ENCODE measurements around the gene NEDD9.

Gene NEDD9

DNA sequence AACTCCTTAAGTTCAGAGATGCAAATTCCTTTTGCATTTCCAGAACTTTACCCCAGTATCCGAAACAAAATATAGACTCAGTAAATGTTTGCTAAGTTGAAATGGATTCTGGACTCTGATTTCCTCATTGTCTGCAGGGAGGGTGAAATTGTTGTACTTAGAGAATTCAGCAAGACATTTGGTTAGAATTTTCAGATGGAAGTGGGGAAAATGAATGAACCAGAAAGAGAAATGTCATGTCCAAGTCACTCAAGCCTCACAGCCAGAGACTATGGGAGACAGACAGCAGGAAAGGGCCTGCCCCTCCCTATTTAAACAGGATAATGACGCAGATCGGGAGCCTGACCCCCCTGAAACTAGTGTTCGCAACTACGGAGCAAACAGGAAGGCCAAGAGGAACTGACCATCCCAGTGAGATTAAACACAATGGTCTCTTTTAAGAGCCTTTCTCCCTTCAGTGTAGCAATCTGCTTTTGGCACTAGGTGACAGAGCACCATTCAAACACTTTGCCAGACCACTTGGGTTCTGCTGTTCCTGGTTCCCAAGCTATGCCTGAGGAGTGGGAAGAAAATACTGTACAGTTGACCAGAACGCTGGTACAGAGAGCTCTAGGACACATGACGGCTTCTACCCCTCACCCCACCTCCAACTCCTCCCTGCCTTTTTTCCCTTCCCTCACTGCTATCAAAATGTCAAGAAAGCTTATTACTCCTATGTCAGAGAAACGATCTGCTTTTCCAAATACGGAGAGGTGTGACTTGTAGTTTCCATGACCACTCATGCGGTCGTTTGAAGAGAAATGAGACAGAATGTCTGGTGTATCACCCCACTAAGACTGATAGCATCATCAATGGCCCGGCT is 13.7 kb downstream of the NEDD9 start:
- in situ Hi-C loops (cut with MboI; ENCODE audit: low sequenced_read_pairs), result no loop called here

DNA sequence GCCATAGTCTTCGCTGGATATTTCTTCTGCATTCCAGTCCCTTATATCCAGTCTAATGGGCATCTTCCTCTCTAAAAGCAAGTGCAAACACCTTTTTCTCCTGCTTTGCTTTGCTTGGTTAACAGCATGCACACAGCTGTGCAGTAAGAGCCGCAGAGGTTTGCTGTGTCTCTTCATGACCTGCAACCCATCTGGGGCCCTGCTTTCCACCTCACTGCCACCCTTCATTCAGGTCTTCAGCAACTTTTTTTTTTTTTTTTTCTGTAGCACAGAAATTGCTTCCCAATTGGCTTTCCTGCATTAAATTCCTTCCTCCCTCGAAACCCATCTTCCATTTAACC is 14.4 kb downstream of the NEDD9 start:
- in situ Hi-C loops (cut with MboI; ENCODE audit: low sequenced_read_pairs), result no loop called here

DNA sequence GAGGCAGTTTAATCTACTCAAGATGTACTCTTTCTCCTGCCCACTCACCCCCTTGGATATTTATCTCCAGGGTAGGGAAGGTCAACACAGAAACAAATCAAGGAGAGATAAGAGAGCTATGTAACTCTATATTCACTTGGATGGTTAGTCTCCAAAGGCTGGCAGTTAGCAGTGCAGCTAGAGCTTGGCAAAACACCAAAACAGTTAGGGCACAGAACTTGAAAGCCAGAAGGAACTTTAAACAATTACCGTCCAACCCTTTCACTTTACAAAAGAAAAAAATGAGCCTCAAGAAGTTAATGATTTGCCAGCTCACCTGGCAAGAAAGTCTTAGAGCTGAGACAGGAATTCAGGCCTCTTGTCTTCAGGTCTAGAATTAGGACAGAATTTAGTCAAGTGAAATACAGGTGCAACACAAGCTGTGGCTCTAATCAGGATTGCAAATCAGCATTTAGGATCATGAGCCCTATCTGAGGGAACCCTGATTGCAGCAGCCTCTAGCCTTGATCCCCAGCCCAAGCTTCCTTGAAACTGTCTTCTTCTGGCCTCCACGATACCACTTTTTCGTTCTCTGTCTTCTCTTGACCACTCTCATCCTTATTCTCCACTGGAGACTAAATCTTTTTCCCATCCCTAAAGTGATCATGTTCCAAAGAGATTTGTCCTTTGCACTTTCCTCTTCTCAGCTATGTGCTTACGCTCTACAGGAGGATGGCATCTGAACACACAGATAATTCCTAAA is 14.9 kb downstream of the NEDD9 start:
- in situ Hi-C loops (cut with MboI; ENCODE audit: low sequenced_read_pairs), result no loop called here

DNA sequence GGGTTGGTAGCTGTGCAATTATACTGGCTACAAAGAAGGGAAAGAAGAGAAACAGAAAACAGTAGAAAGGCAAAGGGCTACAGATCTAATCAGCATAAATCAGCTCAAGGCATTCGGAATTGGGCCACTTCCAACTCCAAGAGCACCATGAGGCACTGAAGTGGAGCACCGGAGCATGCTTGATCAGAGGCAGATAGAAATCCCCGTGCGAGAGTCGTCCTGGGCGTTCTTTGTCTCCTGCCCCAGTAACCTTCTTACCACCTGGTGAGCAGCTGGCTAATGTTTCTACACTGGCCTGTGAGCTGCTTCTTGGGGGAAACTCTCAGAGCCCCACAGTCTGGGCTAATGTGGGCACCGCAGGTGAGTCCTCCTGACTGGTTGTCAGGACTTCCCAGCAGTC is 16.7 kb downstream of the NEDD9 start:
- in situ Hi-C loops (cut with MboI; ENCODE audit: low sequenced_read_pairs), result no loop called here

DNA sequence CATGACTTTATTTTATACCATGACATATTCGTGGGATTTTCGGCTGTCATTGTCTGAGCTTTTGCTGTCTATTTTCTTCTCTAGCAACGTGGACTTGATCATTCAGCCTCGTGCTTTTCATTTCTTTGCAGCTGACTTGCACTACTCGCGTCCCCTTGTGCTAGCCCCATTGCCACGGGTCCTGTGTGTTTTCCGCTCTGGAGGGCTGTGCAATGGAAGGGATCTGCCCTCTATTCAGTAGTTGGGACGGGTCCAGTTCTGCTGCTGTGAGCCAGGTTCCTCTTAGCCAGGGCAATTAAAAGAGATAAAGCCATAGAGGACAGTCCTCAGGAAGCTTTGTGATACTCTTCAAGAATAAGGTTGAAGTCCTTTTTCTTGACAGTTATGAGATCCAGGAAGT is 17.6 kb downstream of the NEDD9 start:
- in situ Hi-C loops (cut with MboI; ENCODE audit: low sequenced_read_pairs), result no loop called here

DNA sequence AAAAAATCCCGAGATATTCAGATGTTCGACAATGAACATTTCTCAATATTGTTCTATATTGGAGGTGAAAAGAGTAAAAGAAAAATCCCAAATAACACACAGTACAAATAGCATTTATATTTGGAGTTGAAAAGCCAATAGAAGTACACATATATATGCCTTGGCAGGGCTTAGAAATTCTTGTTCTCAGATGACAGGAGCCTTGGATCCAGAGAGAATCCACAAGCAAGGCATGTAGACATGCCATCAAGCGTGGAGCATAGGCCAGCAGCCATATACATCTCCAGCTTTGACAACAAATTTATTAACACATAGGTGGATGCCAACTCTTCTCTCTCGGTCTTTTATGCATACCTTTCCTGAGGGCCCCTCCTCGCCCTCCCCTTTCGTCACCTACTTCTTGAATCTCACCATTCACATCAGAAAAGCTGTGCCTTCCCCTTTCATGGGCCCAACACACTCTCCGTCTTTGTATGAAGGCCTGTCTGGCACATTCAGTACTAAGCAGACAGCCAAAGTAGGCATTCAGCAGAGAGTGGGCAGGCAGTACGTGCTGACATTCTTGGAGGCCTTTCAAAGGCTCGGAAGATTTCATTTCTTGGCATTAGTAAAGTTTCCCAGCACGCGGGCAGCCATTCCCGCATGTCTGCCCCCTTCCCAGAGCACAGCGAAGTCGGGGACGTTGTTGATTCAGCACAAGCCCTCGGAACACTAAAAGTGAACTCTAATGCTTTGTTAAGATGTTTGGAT is 18.2 kb downstream of the NEDD9 start:
- in situ Hi-C loops (cut with MboI; ENCODE audit: low sequenced_read_pairs), result no loop called here

DNA sequence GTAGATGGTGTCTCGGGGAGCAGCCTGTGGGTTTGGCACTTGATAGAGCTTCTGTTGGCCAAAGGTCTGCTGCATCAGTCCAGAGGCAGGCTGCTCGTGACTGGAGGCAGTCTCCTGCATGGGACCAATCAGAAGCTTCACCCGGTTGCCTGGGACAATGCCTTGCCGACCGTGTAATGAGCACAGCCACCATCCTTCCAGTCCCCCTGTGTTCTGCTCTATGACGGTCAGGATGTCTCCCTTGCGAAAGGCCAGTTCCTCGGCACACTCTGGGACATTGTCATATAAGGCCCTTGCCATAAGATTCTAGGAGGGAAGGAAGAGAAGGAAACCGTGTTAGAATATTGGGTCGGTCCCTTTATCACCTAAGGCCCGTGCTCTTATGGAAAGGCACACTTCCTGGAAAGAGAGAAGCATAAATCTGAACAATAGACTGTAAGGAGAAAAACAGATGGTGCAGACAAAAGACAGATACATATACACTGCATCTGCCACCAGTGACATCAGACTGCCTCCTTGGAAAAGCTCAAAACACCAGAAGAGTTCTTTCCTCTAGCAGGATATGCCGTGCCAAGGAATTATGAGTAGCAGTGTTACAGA is 18.9 kb downstream of the NEDD9 start:
- in situ Hi-C loops (cut with MboI; ENCODE audit: low sequenced_read_pairs), result no loop called here

DNA sequence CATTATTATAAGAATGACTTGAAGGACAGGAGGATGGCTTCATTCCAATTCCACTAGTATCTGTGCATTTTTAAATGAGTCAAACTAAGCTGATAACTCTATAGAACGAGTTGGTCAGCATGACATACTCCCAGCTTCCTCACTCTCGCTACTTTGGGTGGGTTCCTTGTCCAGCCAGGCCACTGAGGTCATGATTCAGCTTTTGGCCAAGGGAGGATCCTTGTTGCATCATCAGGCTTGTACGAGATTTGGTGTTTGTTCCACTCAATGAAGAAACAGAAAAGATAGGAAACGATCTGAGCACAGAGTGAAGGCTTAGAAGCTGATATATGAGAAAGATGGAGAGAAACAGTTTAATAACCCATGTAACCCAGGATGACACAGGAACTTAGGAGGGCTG is 19.8 kb downstream of the NEDD9 start:
- in situ Hi-C loops (cut with MboI; ENCODE audit: low sequenced_read_pairs), result no loop called here

DNA sequence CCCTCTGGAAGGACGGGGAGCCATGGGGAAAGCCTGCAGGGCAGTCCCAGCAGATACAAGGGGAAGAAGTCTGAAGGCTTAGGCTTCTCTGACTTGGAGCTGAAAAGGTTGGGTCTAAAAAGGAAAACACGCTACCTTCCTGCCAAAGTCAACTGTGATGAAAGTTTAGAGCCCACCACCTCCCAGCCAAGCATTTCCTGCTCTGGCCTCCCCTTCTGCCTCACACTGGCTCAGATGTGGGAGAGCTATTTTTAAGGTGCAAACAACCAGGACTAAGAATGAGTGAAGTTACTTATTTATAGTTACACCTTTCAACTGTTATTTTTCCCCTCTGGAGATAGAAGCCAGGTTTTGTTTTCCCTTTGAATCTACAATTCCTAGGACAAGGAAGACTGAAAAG is 21.2 kb downstream of the NEDD9 start:
- in situ Hi-C loops (cut with MboI; ENCODE audit: low sequenced_read_pairs), result no loop called here

DNA sequence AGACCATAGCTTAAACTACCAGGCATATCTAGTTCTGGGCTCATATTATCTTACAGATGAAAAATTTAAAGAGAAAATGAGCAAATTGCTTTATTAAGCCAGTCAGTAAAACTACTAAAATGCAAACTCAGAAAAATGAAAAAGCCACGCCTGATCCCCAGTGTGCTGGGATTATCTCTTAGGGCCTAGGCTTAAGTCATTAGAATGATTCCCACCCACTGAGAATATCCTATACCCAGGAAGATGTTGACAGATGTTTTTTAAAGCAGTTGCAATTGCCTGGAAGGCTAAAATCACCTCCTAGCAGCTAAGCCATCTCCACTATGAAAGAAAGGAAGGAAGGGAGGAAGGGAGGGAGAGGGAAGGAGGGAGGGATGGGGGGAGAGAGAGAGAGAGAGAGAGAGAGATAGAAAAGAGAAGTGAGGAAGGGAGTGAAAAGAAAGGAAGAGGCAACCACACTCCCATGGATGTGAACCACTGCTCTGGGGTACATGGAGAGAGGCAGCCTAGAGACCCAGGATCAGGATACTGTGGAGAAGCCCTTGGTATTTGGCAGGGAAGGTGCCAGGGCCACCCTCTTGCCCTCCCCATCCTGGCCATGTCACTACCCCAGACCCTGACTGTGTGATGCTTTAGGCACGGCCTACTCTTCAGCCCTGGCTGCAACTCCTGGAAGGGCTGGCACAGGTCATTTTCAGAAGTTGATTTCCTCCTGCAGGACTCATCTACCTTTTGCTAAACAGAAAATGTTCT is 21.9 kb downstream of the NEDD9 start:
- in situ Hi-C loops (cut with MboI; ENCODE audit: low sequenced_read_pairs), result no loop called here

DNA sequence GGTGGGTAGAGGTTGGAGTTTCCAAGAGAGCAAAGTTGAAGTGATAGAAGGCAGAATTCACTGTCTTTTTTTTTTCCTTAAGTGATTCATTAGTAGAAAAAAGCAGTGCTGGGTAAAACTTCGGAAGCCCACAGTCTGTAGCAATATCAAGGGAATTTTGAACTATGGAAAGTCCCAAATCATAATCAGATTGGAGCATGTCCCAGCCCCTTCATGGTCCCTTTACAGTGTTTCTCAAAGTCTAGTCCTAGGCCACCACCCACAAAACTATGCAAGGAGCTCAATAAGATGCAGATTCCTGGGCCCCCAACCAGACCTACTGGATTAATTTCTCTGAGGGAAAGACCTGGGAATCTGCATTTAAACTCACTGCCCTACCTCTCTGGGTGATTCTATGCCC is 22.6 kb downstream of the NEDD9 start:
- in situ Hi-C loops (cut with MboI; ENCODE audit: low sequenced_read_pairs), result no loop called here

DNA sequence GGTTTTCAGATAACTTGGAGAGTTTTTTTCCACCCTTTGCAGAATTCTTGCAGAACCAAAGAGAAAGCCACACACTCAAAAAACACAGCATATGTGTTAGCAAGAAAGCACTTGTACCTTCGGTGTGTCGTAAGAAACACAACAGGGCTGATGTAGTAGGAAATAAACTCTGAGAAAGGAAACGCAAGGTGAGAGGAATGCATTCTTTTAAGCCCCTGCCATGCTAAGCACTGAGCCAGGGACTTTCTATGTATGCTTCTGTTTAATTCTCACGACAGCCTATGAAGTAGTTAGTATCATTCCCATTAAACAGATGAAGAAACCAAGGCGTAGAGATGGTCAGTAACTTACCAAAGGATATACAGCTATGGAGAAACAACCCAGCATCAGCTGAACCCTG is 23.1 kb downstream of the NEDD9 start:
- in situ Hi-C loops (cut with MboI; ENCODE audit: low sequenced_read_pairs), result no loop called here

DNA sequence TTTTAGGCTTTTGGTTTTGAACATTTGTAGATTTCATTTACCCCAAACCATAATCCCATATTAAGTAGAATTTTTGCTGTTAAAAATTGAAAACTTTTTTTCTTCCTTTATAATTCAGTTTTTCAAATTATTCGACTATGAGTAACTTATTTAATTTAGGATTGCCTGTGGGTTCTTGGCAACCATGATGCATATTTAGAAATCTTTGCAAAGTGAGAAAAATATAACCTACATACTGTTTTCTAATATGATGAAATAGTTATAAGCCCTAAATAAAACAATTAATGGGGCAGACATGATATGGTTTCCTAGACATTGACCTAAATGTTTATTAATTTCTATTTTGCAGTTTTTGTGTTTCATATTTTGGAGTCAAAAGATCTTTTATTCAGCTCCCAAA is 23.6 kb downstream of the NEDD9 start:
- in situ Hi-C loops (cut with MboI; ENCODE audit: low sequenced_read_pairs), result no loop called here

DNA sequence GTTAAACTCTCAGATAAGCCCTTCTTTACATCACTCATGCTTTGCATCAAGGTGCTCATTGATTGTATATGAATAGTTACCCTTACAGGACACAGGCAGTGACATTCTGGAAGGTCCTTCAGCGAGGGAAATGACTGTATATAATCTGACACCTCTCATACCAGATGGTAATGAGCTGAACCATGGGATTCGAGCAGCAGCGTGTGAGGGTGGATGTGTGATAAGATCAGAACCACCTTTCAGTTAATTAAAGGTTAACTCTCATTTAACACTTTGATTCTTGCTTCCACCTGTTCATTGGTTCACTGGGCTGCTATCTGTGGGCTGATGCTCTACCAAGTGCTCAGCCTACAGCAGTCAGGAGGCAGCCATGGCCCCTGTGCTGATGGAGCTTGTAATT is 24.2 kb downstream of the NEDD9 start:
- in situ Hi-C loops (cut with MboI; ENCODE audit: low sequenced_read_pairs), result no loop called here

DNA sequence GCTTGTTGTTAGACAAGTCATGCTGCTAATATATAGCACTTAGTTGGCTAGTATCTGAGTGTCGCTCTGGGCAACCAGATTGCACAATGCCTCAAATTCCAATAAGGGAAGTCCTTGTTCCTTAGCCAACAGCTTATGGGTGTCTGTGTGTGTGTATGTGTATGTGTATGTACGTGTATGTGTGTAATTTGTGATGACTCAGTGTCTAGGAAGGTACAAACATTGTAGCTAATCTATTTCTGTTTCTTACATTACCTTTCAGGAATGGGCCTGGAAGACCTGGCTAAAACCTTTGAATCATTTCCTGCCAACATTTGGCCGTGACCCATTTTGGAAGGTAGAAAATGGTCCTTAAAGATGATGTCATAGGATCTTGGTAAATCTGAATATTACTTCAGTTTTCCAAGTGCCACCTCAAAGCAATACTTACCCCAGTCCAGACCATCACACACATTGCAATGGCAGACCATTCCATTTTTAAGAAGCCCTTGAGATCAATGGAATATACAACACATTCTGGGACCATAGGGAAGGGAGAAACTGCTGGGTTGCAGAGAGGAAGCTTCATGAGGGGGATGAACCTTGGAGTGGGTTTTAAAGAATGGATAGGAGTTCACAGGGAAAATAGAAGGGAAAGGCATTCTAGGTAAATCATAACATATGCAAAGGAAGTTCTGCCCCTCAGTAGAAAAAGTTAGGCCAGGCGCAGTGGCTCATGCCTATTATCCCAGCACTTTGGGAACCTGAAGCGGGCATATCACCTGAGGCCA is 25.1 kb downstream of the NEDD9 start:
- in situ Hi-C loops (cut with MboI; ENCODE audit: low sequenced_read_pairs), result no loop called here

DNA sequence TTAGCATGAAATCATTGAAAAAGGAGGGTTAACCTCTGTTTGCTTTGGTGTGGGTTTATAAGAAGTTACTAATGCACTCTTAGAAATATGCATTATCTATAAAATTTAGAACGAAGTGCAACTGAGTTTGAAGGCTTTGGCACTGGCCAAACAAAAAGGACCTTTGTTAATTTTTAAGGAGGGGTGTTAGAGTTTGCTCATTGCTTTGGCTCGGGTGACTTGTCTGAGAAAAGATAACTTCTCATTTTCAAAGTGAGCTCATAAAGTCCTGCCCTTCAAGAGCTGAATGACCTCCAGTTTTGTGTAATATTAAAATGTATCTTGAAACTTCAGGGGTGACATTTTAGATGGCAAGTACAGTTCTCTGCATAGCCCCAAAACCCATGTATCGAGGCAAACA is 25.9 kb downstream of the NEDD9 start:
- in situ Hi-C loops (cut with MboI; ENCODE audit: low sequenced_read_pairs), result no loop called here

DNA sequence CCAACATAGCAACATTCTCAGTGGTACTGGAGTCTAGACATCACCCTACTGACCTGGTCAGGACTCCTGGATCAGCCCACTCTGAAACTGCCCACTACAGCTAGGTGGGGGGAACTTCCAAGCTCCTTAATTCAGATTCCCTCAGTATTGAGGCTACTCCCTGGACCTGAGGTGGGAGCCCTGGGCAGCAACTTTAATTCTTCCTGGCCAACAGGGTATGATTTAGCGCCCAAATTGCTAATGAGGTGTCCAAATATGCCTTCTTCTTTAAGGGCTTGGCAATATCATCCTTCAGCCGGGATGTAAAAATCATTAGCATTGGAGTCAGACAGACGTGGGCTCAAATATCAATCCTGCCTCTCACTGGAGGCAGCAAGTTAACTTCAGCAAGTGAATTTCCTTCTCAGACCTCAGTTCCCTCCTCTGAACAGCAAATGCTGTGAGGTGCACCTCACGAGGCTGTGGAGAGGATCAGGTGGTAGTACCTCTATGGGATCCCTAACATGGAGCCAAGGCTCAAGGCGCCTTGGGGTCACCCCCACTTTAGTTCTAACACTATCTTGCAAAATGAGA is 27.6 kb downstream of the NEDD9 start:
- in situ Hi-C loops (cut with MboI; ENCODE audit: low sequenced_read_pairs), result no loop called here

DNA sequence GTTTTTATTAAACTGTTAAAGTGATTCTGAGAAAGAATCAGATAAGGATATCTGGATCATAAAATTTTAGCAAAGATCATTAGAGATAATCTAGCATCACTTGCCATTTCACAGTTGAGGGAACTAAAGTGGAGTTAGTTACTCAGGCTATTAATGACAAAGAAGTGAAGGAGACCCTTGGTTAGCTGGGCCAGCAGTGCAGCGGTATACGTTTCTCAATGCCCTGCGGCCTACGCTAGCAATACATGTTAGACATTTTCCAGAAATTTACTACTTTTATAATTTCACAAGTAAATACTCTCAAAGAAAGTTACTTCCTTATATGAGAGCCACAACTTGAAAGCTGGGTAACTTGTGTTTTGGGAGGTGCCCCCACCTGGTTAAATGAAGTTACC is 28.5 kb downstream of the NEDD9 start:
- in situ Hi-C loops (cut with MboI; ENCODE audit: low sequenced_read_pairs), result no loop called here

DNA sequence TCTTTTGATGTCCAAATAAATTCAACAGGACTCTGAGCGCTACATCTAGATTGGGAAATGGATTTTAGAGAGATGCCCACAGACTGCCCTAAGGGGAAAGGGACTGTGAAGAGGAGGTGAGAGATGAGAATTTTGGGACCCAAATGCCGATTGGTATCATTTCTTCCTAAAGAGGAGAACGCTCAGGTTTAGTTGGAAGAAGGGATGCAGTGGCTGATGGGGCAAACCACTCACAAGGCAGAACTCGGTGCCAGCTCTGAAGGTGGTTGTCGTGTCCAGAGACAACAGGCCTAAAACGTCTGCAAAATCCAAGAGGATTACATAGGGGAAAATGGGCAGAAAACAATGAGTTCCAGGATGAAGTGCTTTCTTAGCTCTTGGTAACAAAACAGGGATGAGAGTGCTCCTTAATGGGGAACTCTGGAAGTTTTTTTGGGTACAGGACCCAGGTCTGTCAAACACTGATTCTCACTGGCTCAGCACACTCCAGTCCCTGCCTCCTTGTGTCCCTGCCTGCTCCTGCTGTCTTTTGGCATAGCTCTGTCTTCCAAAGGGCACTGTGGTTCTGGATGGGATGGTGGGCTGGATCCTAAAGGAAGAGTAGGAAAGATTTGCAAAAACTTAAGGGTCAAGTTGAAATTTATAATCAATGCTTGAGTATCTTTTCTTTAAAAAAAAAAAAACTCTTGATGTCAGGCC is 29.0 kb downstream of the NEDD9 start:
- in situ Hi-C loops (cut with MboI; ENCODE audit: low sequenced_read_pairs), result no loop called here

Measured in HL-60/S4 treated with retinoic acid at 250 ng/mL for 4 days and 3 days (cell line).